HG02763 (cell line): Measurements from ENCODE around the gene PPP2R1B.
"Not testable (repeated sequence)": the region's sequence is repeated elsewhere in the genome, so short reads cannot be mapped to it uniquely, and the experiment has no call there.

ENCODE experiments used
- ATAC-seq: cut with Tn5 transposase; IDR thresholded peaks from one replicate; pipeline ENCODE4 v1.9.1; 2021; ENCODE audit warnings: mild to moderate bottlenecking, moderate library complexity; ENCODE audit not compliant: unreplicated experiment

PPP2R1B gene

DNA sequence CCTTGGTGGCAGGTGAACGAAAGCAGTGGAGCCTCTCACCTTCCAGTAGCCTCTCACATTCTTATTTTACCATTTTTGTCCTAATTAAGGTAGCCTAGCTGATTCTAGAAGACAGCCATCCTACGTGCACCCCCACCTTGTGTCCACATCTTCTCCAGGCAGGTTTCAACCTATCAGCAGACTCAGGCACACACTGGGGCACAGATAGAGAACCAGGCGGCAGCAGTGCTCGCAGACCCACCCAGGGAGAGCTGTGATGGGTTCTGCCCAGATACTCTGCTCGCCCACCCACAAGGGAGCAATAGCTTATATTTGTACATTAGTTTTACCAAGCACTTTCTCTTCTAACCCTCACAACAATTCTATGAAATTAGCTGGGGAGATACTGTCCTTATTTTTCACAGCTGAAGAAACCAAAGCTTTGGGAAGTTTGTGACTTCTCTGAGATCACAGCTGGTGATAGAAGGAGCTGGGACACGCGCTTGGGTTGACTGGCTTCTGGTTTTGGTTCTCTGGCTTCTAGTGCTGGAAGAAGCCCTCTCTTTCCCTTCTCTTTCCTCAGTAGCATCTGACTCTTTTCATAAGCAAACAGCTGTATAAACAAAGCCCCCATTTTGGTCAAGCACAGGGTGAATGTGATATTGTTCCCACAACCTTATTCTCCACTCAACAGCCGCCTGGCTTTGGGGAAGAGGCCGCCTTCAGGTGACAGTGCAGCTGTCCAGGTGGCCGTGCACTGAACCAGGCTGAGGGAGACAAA is 36.9 kb downstream of the PPP2R1B start:
- ATAC-seq: no peak

DNA sequence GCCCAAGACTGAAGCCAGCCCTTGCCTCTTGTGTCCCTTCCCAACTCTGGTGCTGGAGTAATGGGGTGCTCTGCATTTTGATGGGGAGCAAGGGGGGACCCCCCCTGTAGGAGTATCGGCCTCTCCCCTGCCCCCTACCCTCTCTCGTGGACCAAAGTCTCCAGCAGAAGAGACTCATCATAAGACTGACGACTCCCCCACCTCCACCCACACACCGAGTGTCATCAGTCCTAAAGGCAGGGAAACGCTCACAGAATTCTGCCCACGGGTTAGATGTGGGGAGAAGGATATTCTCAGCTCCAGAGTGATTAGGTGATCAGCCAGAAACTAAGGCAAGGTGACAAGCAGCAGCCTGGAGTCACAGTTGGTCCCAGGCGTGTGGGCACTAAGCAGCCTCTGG is 38.8 kb downstream of the PPP2R1B start:
- no peak for ATAC-seq

DNA sequence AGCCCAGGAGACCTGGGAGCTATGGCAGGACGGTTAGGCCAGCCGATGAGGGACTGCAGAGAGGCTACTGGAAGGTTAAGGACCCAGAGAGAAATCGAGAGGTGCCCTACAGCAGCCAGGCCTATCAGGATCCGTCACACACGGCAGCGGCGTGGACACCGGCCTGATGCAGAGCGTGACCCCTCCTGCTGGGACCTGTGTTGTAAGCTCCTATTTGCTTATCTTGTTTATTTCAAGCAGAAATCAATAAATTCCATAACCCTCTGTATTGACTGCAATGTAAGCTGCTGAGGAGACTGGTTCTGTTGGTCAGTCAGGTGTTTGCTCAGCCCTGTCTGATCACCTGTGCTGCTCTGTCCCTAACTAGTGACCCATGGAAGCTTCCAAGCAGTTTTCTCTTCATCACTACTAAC is 39.9 kb downstream of the PPP2R1B start:
- ATAC-seq: no peak

DNA sequence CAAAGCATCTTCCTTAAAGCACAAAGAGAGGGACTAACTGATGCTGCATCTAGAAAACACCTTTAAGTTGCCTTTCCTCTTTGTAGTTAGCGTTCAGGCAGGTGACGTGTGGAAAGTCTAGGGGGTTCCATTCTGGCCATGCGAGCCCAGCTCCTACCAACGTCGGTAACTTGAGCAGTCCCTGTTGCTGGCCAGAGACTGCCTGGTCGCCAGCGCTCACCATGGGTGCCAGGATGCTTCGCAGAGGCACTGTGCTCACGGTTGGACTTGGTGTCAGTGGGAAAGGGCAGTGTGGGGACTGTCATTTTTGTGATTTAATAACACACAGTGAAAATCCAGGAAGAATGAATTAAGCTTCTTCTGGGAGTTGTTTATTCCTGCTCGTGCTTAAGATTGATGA is 40.6 kb downstream of the PPP2R1B start:
- ATAC-seq: no peak

DNA sequence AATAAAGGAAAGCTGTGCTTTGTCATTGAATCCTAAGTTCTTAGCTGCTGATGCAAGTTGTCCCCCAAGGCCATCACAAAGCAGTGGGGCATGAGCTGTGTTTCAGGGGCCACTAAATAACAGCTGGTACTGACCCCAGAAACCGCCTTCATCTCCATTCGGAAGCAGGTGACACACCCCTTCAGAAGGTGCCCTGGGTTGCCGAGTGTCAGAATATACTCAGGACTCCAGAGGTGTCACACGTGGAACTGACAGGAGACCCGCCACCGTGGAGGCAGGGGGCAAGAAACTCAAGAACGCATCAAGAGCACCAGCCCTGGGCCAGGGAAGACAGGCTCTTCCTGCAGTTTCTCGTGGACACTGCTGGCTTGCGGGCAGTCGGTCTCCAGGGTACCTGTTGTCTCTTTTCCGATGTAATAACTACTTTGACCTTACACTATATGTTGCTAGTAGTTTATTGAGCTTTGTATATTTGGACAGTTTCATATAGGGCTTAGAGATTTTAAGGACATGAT is 41.5 kb downstream of the PPP2R1B start:
- no peak for ATAC-seq

DNA sequence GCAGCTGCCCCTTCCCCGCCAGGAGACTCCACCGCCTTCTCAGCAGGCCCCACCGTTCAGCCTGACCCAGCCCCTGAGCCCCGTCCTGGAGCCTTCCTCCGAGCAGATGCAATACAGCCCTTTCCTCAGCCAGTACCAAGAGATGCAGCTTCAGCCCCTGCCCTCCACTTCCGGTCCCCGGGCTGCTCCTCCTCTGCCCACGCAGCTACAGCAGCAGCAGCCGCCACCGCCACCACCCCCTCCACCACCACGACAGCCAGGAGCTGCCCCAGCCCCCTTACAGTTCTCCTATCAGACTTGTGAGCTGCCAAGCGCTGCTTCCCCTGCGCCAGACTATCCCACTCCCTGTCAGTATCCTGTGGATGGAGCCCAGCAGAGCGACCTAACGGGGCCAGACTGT is 42.6 kb downstream of the PPP2R1B start:
- ATAC-seq: no peak

DNA sequence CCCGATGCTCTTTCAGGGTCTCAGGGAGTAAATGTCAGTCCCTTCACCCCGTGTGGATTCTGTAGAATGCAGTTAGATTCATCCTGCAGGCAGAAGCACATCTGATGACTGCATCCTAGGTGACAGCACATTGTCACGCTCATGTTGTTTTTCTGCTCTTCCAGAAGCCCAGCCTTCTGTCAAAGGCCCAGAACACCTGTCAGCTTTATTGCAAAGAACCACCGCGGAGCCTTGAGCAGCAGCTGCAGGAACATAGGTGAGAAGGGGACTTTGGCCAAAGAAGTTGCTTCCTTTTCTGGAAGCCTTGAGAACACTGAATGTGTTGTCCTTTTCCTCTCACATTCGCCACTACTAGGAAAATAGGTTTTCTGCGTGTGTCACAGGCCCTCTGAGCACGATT is 43.7 kb downstream of the PPP2R1B start:
- ATAC-seq: no peak

DNA sequence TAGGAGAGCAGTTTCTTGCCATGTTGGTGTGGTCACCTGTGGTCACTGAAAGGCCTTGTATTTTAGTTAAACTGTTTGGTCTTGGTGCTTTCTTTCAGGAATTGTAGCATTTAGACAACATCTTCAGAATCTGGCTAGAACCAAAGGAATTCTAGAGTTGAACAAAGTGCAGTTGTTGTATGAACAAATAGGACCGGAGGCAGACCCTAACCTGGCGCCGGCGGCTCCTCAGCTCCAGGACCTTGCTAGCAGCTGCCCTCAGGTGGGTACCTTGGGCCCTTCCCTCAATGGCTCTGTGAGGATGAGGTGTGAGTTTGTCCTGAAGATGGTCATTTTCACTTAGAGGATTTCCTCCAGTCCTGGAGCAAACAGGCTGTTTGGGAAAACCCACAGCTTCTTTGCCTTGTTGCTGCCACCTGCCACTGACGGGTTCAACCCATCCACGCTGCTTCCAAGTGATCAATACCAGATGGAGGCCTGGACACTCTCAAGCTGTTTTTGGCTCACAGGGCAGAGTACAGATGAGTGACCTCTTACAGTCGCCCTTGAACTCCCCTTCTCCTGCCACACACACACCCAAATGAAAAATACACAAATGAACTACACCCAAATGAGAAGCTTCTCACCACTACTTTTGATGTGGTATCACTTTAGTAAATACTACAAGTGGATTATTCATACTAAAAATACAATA is 45.2 kb downstream of the PPP2R1B start:
- ATAC-seq: no peak

DNA sequence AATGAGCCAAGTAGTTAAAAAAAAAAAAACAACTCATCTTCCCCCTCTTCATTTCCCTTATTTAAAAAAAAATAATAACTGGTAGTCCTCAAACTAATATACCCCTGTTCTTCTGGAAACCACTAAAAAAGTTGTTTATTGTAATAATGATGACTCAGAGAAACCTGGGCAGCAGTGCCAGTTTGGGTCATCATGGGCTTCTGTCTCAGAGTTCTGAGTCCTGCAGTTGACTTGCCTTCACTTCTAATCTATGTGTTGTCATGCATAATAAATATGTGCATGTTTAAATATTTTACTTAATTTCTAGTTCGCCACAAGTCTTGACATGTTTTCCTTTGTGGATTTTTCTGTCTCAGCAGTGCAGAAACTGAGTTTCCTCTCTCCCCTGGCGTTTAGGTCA is 46.8 kb downstream of the PPP2R1B start:
- ATAC-seq: no peak

DNA sequence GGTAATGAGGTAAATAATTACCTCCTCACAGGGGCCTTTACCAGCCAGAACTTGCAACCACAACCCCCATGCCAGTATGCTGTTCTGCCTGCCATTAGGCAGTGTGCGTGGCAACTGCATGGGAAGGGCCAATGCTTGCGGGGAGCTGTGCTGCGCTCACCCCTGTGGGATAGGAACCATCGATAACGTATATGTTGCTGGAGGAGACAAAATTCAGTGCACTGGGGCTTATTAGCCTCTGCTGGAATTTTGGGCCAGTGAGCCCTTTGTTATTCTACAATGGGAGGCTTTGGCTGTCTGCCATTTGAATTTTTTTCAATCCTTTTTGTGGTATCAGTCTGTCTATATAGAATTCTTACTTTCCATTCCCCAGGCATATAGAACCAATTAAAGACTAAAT is 47.3 kb downstream of the PPP2R1B start:
- ATAC-seq: no peak

DNA sequence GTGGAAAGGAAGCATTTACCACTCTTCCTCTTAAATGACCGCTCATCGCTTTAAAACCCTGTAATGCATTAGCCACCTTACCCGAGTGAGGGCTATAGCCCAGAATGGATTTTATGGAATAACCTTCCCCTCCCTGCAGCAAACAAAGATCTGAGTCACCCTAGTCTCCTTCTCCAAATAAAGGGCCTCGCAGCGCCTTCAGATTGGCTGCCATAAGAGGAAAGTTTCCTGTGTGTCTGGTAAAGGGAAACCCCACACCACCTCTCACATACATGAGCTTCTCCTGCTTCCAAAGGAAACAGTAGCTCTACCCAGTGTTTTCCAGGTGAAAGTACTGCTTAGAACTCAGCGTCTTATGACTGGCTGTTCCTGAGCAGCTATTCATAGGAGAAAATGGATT is 47.8 kb downstream of the PPP2R1B start:
- no peak for ATAC-seq

DNA sequence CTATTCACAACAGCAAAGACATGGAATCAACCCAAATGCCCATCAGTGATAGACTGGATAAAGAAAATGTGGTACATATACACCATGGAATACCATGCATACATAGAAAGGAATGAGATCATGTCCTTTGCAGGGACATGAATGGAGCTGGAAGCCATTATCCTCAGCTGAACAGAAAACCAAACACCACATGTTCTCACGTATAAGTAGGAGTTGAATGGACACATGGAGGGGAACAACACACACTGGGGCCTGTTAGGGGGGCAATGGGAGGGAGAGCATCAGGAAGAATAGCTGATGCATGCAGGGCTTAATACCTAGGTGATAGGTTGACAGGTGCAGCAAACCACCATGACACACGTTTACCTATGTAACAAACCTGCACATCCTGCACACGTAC is 48.5 kb downstream of the PPP2R1B start:
- ATAC-seq: not testable (repeated sequence)

DNA sequence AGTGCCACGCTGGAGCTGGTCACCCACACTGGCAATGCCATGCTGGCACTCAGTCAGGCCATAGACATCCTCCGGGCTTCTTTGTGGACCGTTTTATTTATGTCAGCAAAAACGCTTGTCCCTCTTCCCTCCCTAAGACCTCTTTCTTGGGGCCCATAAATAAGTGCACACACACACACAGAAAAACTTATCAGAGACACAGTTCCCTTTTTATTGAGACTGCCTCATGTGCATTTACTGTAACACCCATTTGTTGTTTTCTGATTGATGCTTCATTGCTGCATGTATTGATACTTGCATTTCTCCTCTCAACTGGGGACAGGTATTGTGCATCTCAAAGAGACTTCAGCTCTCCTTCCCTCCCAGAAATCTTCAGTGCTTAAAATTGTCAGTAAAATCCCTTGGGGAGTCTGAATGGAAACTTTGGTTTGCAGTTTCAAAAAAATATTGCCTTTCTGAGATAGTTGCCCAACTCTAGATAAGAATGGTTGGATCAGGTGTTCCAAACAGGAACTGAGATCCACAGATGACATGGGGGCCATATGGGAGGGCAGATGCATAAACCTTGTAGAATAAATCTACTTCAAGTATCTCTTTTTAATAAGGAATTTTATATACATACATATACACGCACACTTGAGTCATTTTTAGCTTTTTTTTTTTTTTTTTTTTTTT is 50.9 kb downstream of the PPP2R1B start:
- no peak for ATAC-seq

DNA sequence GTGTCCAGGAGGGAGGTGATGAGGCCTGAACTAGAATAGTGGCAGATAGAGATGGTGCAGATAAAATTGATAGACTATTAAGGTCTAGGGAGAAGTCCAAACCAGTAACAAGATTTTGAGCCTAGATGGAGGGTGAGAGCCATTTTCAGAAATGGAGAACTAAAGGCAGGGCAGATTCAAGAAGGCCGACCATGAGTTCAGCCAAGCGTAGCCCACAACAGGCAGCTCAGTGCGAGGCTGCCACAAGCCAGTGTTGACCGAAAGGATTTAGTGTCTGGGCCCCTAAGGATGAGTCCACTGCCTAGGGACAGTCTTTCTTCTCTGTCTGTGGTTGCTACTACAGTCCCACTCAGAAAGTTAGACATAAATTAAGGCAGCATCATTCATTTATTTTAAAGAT is 51.7 kb downstream of the PPP2R1B start:
- ATAC-seq: no peak

DNA sequence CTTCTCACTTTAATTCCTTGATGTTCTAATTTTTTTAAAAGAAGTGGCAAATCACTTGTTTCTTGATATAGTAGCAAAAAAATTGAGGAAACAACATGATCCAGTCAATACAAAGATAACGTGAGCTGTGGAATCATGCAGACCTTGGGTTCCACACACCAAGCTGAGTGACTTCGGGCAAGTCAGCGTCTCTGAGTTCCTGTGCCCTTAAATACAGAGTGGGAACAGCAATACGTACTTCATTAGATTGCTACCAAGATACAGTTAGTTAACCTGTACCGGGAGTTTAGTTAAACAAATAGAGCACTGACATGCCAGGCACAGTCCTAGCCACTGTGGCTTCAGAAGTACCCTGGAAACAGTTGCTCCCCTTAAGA is 58.5 kb downstream of the PPP2R1B start:
- no peak for ATAC-seq

DNA sequence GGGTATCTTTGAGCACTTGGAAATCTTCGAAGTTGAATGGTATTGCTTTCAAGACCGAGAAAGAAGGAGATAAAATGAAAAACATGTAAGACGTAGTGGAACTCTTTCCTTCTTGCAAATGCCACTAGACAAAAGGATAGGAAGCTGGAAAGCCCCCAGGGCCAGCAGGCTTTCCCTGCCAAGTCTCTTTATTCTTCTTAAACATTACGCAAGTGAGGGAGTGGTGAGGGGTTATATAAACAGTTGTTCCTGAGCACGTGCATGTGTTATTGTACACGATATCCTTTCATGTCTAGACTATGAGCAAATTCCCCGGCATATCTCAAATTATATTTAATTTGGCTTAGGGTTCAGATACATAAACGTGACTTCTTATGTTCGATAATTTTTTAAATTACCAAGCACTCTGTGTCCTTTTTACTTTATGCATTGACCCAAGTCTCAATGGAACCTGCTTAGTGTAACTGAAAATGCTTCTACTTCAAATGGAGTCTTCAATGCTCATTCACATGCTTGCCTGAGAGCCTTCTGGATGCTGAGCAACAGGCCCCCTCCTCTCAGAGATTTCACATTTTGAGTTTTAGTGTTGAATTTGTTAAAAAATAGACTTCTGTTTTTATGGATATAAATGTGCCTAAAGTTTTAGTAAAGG is 59.0 kb downstream of the PPP2R1B start:
- ATAC-seq: no peak

DNA sequence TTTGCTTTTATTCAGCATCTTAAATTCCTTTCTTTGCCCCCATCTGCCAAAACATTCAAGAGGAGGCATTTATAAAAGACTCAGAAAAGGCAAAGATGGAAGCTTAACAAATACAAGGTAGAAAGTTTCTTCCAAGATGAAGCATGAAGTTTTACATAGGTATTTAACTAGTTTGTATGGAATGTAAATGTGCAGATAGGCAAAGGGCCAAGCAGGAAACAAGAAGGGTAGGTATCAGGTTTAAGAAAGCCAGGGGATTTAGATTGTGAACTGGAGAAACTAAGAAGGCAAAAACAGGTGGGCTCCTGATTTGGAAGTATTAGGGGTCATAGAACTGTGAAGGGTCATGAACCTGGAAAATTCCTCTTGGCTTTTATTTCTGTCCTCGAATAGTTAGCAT is 62.6 kb downstream of the PPP2R1B start:
- ATAC-seq: no peak

DNA sequence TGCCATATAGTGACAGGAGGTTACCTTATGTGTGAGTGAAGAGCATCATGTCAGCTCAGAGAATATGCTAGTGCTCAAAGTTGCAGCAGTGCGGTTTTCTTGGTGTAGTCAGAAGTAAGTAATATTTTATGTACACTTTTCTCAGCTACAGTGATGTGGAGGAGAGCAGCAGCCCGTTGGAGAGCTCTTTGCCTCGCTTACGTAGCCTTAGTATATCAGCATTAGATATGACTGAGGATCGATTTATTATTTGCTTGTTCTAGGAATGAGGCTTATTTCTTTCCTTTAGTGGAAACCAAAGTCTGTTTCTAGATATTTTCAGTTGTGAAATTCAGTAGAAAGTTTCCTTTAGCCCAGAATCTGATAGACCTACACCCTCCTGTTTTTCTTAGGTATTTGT is 63.6 kb downstream of the PPP2R1B start:
- no peak for ATAC-seq

DNA sequence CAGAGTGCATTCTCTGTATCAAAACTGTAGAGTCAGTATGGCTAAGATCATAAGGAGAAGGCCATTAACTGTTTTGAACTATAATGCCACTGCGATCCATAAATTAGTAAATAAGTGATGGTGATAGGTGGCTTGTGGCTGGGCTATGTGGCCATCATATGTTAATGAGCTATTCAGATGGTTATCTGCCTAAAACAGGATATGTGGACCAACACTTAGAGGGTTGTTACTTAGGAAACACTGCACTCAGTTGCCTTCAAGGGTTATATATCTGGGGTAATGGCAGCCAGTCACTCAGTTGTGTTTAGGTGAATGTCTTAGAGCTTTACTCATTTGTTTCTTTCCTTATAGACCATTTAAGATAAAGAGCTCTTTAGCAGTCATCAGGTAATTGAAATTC is 66.0 kb downstream of the PPP2R1B start:
- ATAC-seq: no peak

DNA sequence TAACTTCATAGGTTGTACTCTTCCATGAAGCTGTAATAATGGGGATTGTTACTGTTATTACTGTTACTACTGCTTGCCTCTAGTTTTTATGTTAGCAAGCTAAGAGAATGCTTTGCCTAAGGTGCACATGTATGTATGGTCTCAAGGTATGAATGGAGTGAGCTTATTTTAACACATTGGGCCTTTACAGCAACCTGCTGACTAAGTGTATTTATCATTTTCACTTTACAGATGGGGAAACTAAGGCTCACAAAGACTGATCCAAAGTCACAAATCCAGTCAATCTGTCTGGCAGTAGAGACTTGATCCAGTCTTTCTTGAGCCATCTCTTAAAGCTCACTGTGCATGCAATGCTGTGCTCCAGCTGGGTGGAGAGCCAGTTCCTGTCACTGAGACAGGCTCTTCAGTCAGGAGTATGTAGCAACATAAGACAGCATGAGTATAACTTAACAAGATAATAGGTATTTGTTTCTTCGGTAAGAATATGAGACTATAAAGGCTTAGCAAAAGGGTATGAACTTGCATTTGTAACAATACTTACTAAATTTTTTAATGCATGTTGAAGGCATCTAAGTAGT is 66.5 kb downstream of the PPP2R1B start:
- ATAC-seq: no peak
